Liver (tissue), 9 donors: ENCODE measurements around the gene AKNAD1. TPM values are rescaled to one million over a fixed set of nuclear protein-coding genes. Genes with fewer than 3 reads are reported as not detected.

Source experiments
- DNase-seq: peaks from one replicate; pipeline ENCODE4 v3.0.0-alpha.2; 2017; ENCODE audit warnings: low spot score
- H3K27ac ChIP-seq, 2 donors: one replicate each; pipeline ENCODE4 v1.7.0; 2013; ENCODE audit warnings: inconsistent platforms in 2 of 2, low read length in 2 of 2, control low read depth in 1 of 2, low read depth in 1 of 2, mild to moderate bottlenecking in 1 of 2
- H3K27me3 ChIP-seq, 4 donors: one replicate each; pipeline versions ENCODE4 v1.6.1 to v1.7.0; 2013; ENCODE audit warnings: low read length in 3 of 4, inconsistent platforms in 1 of 4, mild to moderate bottlenecking in 1 of 4, moderate library complexity in 1 of 4; ENCODE audit not compliant: control insufficient read depth in 4 of 4, insufficient read depth in 4 of 4
- H3K36me3 ChIP-seq, 4 donors: one replicate each; pipeline versions ENCODE4 v1.6.1 to v1.7.0; 2013; ENCODE audit warnings: low read length in 3 of 4, mild to moderate bottlenecking in 3 of 4, low read depth in 1 of 4, moderate library complexity in 1 of 4; ENCODE audit not compliant: control insufficient read depth in 4 of 4, insufficient read depth in 3 of 4
- H3K4me1 ChIP-seq, 4 donors: one replicate each; pipeline versions ENCODE4 v1.6.1 to v1.7.0; 2013; ENCODE audit warnings: low read length in 3 of 4, mild to moderate bottlenecking in 3 of 4, moderate library complexity in 1 of 4; ENCODE audit not compliant: control insufficient read depth in 4 of 4, insufficient read depth in 4 of 4
- H3K4me3 ChIP-seq, 3 donors: one replicate each; pipeline versions ENCODE4 v1.6.1 to v1.7.0; 2013; ENCODE audit warnings: low read length in 3 of 3, control low read depth in 1 of 3, low read depth in 1 of 3, mild to moderate bottlenecking in 1 of 3
- H3K9ac ChIP-seq, 2 donors: one replicate each; pipeline ENCODE4 v1.7.0; 2013; ENCODE audit warnings: low read length in 2 of 2, mild to moderate bottlenecking in 2 of 2, moderate library complexity in 2 of 2, control low read depth in 1 of 2, low read depth in 1 of 2
- H3K9me3 ChIP-seq, 4 donors: one replicate each; pipeline versions ENCODE4 v1.6.1 to v1.7.0; 2013; ENCODE audit warnings: low read length in 3 of 4; ENCODE audit not compliant: control insufficient read depth in 4 of 4
- EGR1 ChIP-seq, 2 donors: IDR thresholded peaks; 2 replicates each; pipeline ENCODE4 v1.6.1; 2016 to 2018; ENCODE audit warnings: antibody characterized with exemption in 2 of 2, low read depth in 2 of 2
- FOXA1 ChIP-seq: IDR thresholded peaks from 2 replicates; pipeline ENCODE4 v1.6.1; 2016; ENCODE audit warnings: antibody characterized with exemption
- FOXA2 ChIP-seq: IDR thresholded peaks from 2 replicates; pipeline ENCODE4 v1.6.1; 2016; ENCODE audit warnings: antibody characterized with exemption
- GABPA ChIP-seq, 2 donors: IDR thresholded peaks in 1 of 2; conservative IDR thresholded peaks in 1 of 2; 2 replicates each; pipeline ENCODE4 v1.6.1; 2016; ENCODE audit warnings: antibody characterized with exemption in 2 of 2, mild to moderate bottlenecking in 1 of 2, moderate library complexity in 1 of 2
- HNF4A ChIP-seq, 2 donors: conservative IDR thresholded peaks; 2 replicates each; pipeline ENCODE4 v1.6.1; 2016; ENCODE audit warnings: antibody characterized with exemption in 2 of 2, mild to moderate bottlenecking in 2 of 2
- NR2F2 ChIP-seq: IDR thresholded peaks from 2 replicates; pipeline ENCODE4 v1.6.1; 2016; ENCODE audit warnings: antibody characterized with exemption
- RAD21 ChIP-seq, 2 donors: IDR thresholded peaks; 2 replicates each; pipeline ENCODE4 v1.6.1; 2016; ENCODE audit warnings: antibody characterized with exemption in 2 of 2, mild to moderate bottlenecking in 2 of 2
- RXRA ChIP-seq, 2 donors: IDR thresholded peaks; 2 replicates each; pipeline ENCODE4 v1.6.1; 2017 to 2018; ENCODE audit warnings: antibody characterized with exemption in 2 of 2, mild to moderate bottlenecking in 1 of 2
- SP1 ChIP-seq: IDR thresholded peaks from 2 replicates; pipeline ENCODE4 v1.6.1; 2018; ENCODE audit warnings: antibody characterized with exemption, mild to moderate bottlenecking
- TAF1 ChIP-seq: conservative IDR thresholded peaks from 2 replicates; pipeline ENCODE4 v1.6.1; 2016; ENCODE audit warnings: antibody characterized with exemption, mild to moderate bottlenecking
- YY1 ChIP-seq: IDR thresholded peaks from 2 replicates; pipeline ENCODE4 v1.6.1; 2016; ENCODE audit warnings: antibody characterized with exemption, mild to moderate bottlenecking
- WGBS: extraction: QIAGEN DNeasy Blood & Tissue Kit; methylation state at CpG from one replicate; pipeline ENCODE4 v1.1.7; 2013; 5-methylcytosine and 5-hydroxymethylcytosine counted together
- polyA plus RNA-seq, 2 donors: library from polyadenylated mRNA; stranded (reverse) in 1 of 2; unstranded in 1 of 2; fragments of 200-250 nt in 1 of 2; fragments of >200 nt in 1 of 2; fragmentation: Nextera tagmentation in 1 of 2; extraction: Ambion mirVana in 1 of 2; gene quantifications; one replicate each; pipeline versions ENCODE4 v1.2.1 to v1.2.3, GENCODE V29; 2013 to 2015
- total RNA-seq, 2 donors: library from RNA; depleted of rRNA; stranded (reverse); fragments of >200 nt; gene quantifications; one replicate each; pipeline ENCODE4 v1.2.3, GENCODE V29; 2014
- TF ChIP-seq, protein P1 (sequence below): IDR thresholded peaks from 2 replicates; pipeline ENCODE4 v1.6.1; 2016; ENCODE audit warnings: antibody characterized with exemption
- TF ChIP-seq, protein P2 (sequence below): fragments of 150-350 bp; IDR thresholded peaks from 2 replicates; pipeline ENCODE4 v1.5.1; 2017; ENCODE audit warnings: improper control_type of control experiment, low read depth, low read length; ENCODE audit not compliant: missing input control
- TF ChIP-seq, protein P3 (sequence below): IDR thresholded peaks from 2 replicates; pipeline ENCODE4 v1.6.1; 2016; ENCODE audit warnings: antibody characterized with exemption
- TF ChIP-seq, protein P4 (sequence below): IDR thresholded peaks from 2 replicates; pipeline ENCODE4 v1.6.1; 2016; ENCODE audit warnings: antibody characterized with exemption, mild to moderate bottlenecking
- donor health status: healthy.
- donor health status: healthy.
- donor health status: healthy.
- donor health status: healthy.
- donor health status: healthy.

Gene AKNAD1
- total and polyA plus RNA-seq, 4 donors = not detected

DNA sequence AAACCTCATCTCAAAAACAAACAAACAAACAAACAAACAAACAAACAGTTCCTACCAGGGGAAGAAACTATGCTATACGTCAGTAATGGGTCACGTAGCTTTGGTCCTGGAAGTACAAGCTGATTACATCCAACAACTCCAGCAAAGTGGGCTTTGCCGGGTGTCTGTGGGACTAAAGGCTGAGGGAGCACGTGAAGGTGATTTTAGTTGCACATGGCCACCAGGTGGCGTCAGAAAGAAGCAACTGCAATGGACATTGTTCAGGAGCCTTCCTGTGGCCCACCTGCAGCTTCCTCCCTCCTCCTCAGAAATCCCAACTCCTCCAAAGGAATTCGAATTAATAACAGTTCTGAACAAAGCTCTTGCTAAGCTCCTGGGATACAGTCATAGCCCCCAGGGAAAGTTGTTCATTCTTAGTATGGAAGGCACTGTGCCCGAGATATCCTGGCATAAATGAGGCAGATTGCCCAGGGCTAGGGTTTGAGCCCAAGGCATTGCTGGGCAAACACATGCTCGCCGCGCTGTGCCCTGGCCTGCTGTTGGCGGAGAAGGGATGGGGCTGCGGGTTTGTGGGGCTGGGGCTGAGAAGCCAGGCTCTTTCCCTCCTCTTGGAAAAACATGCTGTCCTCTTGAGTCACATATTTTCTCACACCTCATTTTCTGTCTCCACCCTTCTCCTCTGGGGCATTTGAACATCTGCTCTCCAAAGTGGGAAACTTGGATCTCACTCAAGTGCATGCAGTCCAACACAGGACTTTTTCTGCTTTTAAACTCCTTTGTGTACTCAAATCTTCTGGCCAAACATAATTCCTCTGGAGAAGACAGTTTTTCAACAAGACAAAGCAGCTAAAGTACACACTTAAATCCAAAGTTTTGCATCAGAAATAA, 28.6 kb downstream of the AKNAD1 start:
- 33% methylated on average over 12 of the region's 12 CpGs for WGBS
- H3K36me3 ChIP-seq = no peaks in the 10 kb centered on the region
- peaks cover 2 to 10% (median 6%) of the 10 kb centered on the region in 4 donors for H3K4me1 ChIP-seq
- H3K27ac ChIP-seq = no peak overlapping the region
- H3K27me3 ChIP-seq = no peaks in the 10 kb centered on the region
- H3K9me3 ChIP-seq = peaks cover 0 to 2% (median 0%) of the 10 kb centered on the region in 4 donors
- DNase-seq = peak; percentile 77
- no peak overlapping the region for H3K4me3 ChIP-seq
- TF ChIP-seq FOXA2 (no peak), TAF1 (no peak), FOXA1 (no peak), NR2F2 (no peak), RAD21 (IDR thresholded peaks at IDR 0.05) (peak; percentile 78 to 84), HNF4A (conservative IDR thresholded peaks at IDR 0.05) (peak in 1 of 2 donors; percentile 24), EGR1 (IDR thresholded peaks at IDR 0.05; ENCODE audit: low read depth in 2 of 2) (no peak), SP1 (no peak), YY1 (no peak)
- TF ChIP-seq, protein P1, sequence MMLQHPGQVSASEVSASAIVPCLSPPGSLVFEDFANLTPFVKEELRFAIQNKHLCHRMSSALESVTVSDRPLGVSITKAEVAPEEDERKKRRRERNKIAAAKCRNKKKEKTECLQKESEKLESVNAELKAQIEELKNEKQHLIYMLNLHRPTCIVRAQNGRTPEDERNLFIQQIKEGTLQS = no peak
- TF ChIP-seq, protein P2, sequence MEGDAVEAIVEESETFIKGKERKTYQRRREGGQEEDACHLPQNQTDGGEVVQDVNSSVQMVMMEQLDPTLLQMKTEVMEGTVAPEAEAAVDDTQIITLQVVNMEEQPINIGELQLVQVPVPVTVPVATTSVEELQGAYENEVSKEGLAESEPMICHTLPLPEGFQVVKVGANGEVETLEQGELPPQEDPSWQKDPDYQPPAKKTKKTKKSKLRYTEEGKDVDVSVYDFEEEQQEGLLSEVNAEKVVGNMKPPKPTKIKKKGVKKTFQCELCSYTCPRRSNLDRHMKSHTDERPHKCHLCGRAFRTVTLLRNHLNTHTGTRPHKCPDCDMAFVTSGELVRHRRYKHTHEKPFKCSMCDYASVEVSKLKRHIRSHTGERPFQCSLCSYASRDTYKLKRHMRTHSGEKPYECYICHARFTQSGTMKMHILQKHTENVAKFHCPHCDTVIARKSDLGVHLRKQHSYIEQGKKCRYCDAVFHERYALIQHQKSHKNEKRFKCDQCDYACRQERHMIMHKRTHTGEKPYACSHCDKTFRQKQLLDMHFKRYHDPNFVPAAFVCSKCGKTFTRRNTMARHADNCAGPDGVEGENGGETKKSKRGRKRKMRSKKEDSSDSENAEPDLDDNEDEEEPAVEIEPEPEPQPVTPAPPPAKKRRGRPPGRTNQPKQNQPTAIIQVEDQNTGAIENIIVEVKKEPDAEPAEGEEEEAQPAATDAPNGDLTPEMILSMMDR = peak; percentile 67
- TF ChIP-seq, protein P3, sequence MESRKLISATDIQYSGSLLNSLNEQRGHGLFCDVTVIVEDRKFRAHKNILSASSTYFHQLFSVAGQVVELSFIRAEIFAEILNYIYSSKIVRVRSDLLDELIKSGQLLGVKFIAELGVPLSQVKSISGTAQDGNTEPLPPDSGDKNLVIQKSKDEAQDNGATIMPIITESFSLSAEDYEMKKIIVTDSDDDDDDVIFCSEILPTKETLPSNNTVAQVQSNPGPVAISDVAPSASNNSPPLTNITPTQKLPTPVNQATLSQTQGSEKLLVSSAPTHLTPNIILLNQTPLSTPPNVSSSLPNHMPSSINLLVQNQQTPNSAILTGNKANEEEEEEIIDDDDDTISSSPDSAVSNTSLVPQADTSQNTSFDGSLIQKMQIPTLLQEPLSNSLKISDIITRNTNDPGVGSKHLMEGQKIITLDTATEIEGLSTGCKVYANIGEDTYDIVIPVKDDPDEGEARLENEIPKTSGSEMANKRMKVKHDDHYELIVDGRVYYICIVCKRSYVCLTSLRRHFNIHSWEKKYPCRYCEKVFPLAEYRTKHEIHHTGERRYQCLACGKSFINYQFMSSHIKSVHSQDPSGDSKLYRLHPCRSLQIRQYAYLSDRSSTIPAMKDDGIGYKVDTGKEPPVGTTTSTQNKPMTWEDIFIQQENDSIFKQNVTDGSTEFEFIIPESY = no peak
- TF ChIP-seq, protein P4, sequence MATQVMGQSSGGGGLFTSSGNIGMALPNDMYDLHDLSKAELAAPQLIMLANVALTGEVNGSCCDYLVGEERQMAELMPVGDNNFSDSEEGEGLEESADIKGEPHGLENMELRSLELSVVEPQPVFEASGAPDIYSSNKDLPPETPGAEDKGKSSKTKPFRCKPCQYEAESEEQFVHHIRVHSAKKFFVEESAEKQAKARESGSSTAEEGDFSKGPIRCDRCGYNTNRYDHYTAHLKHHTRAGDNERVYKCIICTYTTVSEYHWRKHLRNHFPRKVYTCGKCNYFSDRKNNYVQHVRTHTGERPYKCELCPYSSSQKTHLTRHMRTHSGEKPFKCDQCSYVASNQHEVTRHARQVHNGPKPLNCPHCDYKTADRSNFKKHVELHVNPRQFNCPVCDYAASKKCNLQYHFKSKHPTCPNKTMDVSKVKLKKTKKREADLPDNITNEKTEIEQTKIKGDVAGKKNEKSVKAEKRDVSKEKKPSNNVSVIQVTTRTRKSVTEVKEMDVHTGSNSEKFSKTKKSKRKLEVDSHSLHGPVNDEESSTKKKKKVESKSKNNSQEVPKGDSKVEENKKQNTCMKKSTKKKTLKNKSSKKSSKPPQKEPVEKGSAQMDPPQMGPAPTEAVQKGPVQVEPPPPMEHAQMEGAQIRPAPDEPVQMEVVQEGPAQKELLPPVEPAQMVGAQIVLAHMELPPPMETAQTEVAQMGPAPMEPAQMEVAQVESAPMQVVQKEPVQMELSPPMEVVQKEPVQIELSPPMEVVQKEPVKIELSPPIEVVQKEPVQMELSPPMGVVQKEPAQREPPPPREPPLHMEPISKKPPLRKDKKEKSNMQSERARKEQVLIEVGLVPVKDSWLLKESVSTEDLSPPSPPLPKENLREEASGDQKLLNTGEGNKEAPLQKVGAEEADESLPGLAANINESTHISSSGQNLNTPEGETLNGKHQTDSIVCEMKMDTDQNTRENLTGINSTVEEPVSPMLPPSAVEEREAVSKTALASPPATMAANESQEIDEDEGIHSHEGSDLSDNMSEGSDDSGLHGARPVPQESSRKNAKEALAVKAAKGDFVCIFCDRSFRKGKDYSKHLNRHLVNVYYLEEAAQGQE = no peak
- no peak overlapping the region for H3K9ac ChIP-seq

DNA sequence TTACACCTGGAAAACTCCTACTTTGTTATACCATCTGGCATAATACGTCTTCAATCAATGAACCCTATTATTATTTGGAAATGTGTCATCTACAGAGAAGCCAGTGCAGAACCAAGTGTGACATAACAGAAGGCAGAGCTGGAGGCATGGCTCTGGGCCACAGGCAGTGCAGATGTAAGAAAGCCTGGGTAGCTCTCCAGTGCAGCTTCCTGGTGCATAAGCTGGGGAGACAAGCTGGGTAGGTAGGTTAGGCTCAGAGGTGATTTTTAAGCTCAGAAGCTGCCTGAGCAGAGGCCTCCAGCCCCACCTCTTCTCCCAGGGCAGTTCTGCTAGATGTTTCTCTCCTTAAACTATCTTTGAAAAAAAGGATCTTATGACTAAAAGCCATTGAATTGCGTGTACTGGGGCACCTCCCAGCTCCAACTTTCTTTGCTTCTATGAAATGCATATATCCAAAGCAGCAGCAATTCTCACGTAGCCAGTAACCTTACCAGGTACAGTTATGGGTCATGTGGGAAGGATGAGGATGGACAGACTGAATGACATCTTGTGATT, 30.7 kb downstream of the AKNAD1 start:
- no peaks in the 10 kb centered on the region for H3K36me3 ChIP-seq
- peaks cover 2 to 10% (median 6%) of the 10 kb centered on the region in 4 donors for H3K4me1 ChIP-seq
- no peak overlapping the region for H3K27ac ChIP-seq
- H3K27me3 ChIP-seq = no peaks in the 10 kb centered on the region
- peaks cover 0 to 2% (median 0%) of the 10 kb centered on the region in 4 donors for H3K9me3 ChIP-seq
- H3K9ac ChIP-seq = no peak overlapping the region
- DNase-seq = no peak
- 91% methylated on average over 3 of the region's 3 CpGs for WGBS
- TF ChIP-seq, protein P1 = no peak
- TF ChIP-seq, protein P4 = no peak
- TF ChIP-seq RAD21 (IDR thresholded peaks at IDR 0.05) (no peak), EGR1 (IDR thresholded peaks at IDR 0.05; ENCODE audit: low read depth in 2 of 2) (no peak), NR2F2 (no peak), GABPA (IDR thresholded peaks at IDR 0.05 in 1 of 2, conservative IDR thresholded peaks at IDR 0.05 in 1 of 2) (no peak), RXRA (IDR thresholded peaks at IDR 0.05) (no peak)
- no peak overlapping the region for H3K4me3 ChIP-seq
